ENCODE measurements around the gene KIF19. TPM values are rescaled to one million over a fixed set of nuclear protein-coding genes. Genes with fewer than 3 reads are reported as not detected.
A peak's percentile ranks its signal among the peaks of the same experiment; 100 is the strongest.

The KIF19 gene
- total RNA-seq, 1 donor from 2014 or later: 0.16 TPM

GRCh38 chr17:74373838-74374606 is 48.0 kb downstream of the KIF19 start:
- peak; percentile 43 for ATAC-seq
- intact Hi-C loops (cut with DNase I): loop anchor here (10.0 kb wide), 1 partner anchor 231 kb away; no protein-coding TSS in a partner anchor
- DNase-seq (ENCODE audit: missing footprints): peak; percentile 69

GRCh38 chr17:74374858-74375257 is 48.8 kb downstream of the KIF19 start:
- ATAC-seq (peak; percentile 4), DNase-seq (ENCODE audit: missing footprints) (peak; percentile 31)
- intact Hi-C loops (cut with DNase I): loop anchor here (10.0 kb wide), 1 partner anchor 230 kb away; no protein-coding TSS in a partner anchor

- ATAC-seq (peak; percentile 93), DNase-seq (ENCODE audit: missing footprints) (peak; percentile 97)
- intact Hi-C loops (cut with DNase I): loop anchor here (1.0 to 10.0 kb wide), 3 partner anchors 48 to 225 kb away; no protein-coding TSS in a partner anchor
Measured at GRCh38 chr17:74379495-74380085, 53.6 kb downstream of the KIF19 start.

- intact Hi-C loops (cut with DNase I): loop anchor here (5.0 kb wide), 1 partner anchor 47 kb away; no protein-coding TSS in a partner anchor
- ATAC-seq: peak; percentile 58
- no peak for DNase-seq (ENCODE audit: missing footprints)
Measured at GRCh38 chr17:74380086-74380958, 54.3 kb downstream of the KIF19 start.

- intact Hi-C loops (cut with DNase I): loop anchor here (5.0 kb wide), 1 partner anchor 46 kb away; no protein-coding TSS in a partner anchor
- DNase-seq (ENCODE audit: missing footprints): no peak
- ATAC-seq: no peak
Measured at GRCh38 chr17:74380959-74381808, 55.2 kb downstream of the KIF19 start.

- no peak for ATAC-seq
- no peak for DNase-seq (ENCODE audit: missing footprints)
- intact Hi-C loops (cut with DNase I): loop anchor here (5.0 kb wide), 1 partner anchor 44 kb away; no protein-coding TSS in a partner anchor
Measured at GRCh38 chr17:74383141-74383540, 57.1 kb downstream of the KIF19 start.

- no peak for ATAC-seq
- intact Hi-C loops (cut with DNase I): no loop called here
- no peak for DNase-seq (ENCODE audit: missing footprints)
Measured at GRCh38 chr17:74385201-74385600, 59.2 kb downstream of the KIF19 start.

- intact Hi-C loops (cut with DNase I): no loop called here
- DNase-seq (ENCODE audit: missing footprints) (peak; percentile 72), ATAC-seq (peak; percentile 54)
Measured at GRCh38 chr17:74386386-74386785, 60.4 kb downstream of the KIF19 start.

- intact Hi-C loops (cut with DNase I): no loop called here
- no peak for ATAC-seq
- DNase-seq (ENCODE audit: missing footprints): no peak
Measured at GRCh38 chr17:74387365-74388218, 61.6 kb downstream of the KIF19 start.

- intact Hi-C loops (cut with DNase I): no loop called here
- ATAC-seq (no peak), DNase-seq (ENCODE audit: missing footprints) (no peak)
Measured at GRCh38 chr17:74389084-74389753, 63.2 kb downstream of the KIF19 start.

- intact Hi-C loops (cut with DNase I): no loop called here
- DNase-seq (ENCODE audit: missing footprints) (no peak), ATAC-seq (no peak)
Measured at GRCh38 chr17:74389937-74390679, 64.1 kb downstream of the KIF19 start.

GRCh38 chr17:74390680-74391653 is 64.9 kb downstream of the KIF19 start:
- DNase-seq (ENCODE audit: missing footprints) (no peak), ATAC-seq (no peak)
- intact Hi-C loops (cut with DNase I): no loop called here

GRCh38 chr17:74391771-74392170 is 65.7 kb downstream of the KIF19 start:
- intact Hi-C loops (cut with DNase I): no loop called here
- DNase-seq (ENCODE audit: missing footprints) (no peak), ATAC-seq (no peak)

- ATAC-seq: no peak
- no peak for DNase-seq (ENCODE audit: missing footprints)
- intact Hi-C loops (cut with DNase I): no loop called here
Measured at GRCh38 chr17:74392848-74393247, 66.8 kb downstream of the KIF19 start.

GRCh38 chr17:74393346-74393942 is 67.4 kb downstream of the KIF19 start:
- DNase-seq (ENCODE audit: missing footprints) (no peak), ATAC-seq (no peak)
- intact Hi-C loops (cut with DNase I): no loop called here
